ENCODE measurements around the gene KCP. TPM values are rescaled to one million over a fixed set of nuclear protein-coding genes. Genes with fewer than 3 reads are reported as not detected.

The KCP gene
- total and polyA plus RNA-seq, 2 of the 13 experiments (the other 11 are each of a cell fraction or from before 2014, with no cell fraction given) = 0.37 to 1.0 TPM

DNA sequence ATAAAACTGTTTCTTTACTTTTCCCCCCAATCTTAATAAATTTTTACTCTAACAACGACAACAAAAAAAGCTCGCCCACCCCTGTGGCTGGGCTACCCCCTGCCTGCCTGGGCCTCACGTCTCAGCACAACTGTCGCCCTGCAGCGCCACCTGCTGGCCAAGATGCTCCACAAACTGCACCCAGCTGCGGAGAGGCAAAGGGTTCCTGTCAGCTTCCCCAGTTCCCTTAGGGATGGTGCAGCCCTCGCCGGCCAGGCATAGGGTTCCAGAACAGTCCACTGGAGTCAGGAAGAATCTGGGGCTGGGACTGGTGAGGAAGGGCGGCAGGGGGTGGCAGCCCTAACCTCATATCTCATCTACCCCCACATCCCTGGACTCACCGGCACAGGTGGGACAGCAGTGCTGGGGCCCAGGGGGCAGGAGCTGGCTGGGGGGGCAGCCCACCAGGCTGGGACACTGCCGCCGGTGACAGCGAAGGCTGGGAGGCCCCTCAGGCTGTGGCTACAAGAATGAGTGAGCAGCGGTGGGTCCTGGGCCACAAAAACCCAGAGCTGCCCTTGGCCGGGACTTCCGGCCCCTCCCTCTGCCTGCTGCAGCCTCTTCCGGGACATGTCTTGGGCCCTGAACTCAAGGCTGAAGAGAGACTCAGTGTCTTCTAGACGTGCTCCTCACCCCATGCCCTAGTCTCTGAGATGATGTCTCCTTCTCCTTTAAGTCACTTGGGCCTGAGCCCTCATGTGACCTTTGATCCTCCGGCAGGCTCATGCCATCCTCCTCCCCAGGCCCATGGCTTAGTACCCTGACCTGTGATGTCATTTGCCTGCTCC lies 26.7 kb downstream of the KCP start (continued):
- TF ChIP-seq, protein P1, sequence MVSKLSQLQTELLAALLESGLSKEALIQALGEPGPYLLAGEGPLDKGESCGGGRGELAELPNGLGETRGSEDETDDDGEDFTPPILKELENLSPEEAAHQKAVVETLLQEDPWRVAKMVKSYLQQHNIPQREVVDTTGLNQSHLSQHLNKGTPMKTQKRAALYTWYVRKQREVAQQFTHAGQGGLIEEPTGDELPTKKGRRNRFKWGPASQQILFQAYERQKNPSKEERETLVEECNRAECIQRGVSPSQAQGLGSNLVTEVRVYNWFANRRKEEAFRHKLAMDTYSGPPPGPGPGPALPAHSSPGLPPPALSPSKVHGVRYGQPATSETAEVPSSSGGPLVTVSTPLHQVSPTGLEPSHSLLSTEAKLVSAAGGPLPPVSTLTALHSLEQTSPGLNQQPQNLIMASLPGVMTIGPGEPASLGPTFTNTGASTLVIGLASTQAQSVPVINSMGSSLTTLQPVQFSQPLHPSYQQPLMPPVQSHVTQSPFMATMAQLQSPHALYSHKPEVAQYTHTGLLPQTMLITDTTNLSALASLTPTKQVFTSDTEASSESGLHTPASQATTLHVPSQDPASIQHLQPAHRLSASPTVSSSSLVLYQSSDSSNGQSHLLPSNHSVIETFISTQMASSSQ (IDR thresholded peaks at IDR 0.05; ENCODE audit: low read depth) = no peak
- TF ChIP-seq, protein P1 (CRISPR knock-in tag; IDR thresholded peaks at IDR 0.05; ENCODE audit: borderline replicate concordance) = no peak
- TF ChIP-seq ARID2 (CRISPR knock-in tag; IDR thresholded peaks at IDR 0.05; ENCODE audit: borderline replicate concordance) = no peak
- no peak for TF ChIP-seq ARNT (IDR thresholded peaks at IDR 0.05)
- TF ChIP-seq, protein P2, sequence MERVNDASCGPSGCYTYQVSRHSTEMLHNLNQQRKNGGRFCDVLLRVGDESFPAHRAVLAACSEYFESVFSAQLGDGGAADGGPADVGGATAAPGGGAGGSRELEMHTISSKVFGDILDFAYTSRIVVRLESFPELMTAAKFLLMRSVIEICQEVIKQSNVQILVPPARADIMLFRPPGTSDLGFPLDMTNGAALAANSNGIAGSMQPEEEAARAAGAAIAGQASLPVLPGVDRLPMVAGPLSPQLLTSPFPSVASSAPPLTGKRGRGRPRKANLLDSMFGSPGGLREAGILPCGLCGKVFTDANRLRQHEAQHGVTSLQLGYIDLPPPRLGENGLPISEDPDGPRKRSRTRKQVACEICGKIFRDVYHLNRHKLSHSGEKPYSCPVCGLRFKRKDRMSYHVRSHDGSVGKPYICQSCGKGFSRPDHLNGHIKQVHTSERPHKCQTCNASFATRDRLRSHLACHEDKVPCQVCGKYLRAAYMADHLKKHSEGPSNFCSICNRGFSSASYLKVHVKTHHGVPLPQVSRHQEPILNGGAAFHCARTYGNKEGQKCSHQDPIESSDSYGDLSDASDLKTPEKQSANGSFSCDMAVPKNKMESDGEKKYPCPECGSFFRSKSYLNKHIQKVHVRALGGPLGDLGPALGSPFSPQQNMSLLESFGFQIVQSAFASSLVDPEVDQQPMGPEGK (CRISPR knock-in tag; IDR thresholded peaks at IDR 0.05) = peak; percentile 36; the same call in 1 of the 2 replicates
- TF ChIP-seq, protein P3, sequence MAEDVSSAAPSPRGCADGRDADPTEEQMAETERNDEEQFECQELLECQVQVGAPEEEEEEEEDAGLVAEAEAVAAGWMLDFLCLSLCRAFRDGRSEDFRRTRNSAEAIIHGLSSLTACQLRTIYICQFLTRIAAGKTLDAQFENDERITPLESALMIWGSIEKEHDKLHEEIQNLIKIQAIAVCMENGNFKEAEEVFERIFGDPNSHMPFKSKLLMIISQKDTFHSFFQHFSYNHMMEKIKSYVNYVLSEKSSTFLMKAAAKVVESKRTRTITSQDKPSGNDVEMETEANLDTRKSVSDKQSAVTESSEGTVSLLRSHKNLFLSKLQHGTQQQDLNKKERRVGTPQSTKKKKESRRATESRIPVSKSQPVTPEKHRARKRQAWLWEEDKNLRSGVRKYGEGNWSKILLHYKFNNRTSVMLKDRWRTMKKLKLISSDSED (CRISPR knock-in tag; IDR thresholded peaks at IDR 0.05) = no peak
- TF ChIP-seq ZNF816 (CRISPR knock-in tag; IDR thresholded peaks at IDR 0.05; ENCODE audit: borderline replicate concordance) = no peak
- no peak for TF ChIP-seq ZFP41 (CRISPR knock-in tag; IDR thresholded peaks at IDR 0.05; ENCODE audit: borderline replicate concordance)
- no peak for TF ChIP-seq HMG20B (CRISPR knock-in tag; conservative IDR thresholded peaks at IDR 0.05)
- TF ChIP-seq, protein P4, sequence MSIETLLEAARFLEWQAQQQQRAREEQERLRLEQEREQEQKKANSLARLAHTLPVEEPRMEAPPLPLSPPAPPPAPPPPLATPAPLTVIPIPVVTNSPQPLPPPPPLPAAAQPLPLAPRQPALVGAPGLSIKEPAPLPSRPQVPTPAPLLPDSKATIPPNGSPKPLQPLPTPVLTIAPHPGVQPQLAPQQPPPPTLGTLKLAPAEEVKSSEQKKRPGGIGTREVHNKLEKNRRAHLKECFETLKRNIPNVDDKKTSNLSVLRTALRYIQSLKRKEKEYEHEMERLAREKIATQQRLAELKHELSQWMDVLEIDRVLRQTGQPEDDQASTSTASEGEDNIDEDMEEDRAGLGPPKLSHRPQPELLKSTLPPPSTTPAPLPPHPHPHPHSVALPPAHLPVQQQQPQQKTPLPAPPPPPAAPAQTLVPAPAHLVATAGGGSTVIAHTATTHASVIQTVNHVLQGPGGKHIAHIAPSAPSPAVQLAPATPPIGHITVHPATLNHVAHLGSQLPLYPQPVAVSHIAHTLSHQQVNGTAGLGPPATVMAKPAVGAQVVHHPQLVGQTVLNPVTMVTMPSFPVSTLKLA (IDR thresholded peaks at IDR 0.05) = no peak
- TF ChIP-seq ZNF335 (CRISPR knock-in tag; IDR thresholded peaks at IDR 0.05) = no peak
- TF ChIP-seq MAZ (IDR thresholded peaks at IDR 0.05; ENCODE audit: borderline replicate concordance, low read depth, low read length) = no peak
- peak; percentile 80 for TF ChIP-seq MAZ (CRISPR knock-in tag; IDR thresholded peaks at IDR 0.05; ENCODE audit: low read depth)
- TF ChIP-seq ZNF343 (CRISPR knock-in tag; IDR thresholded peaks at IDR 0.05) = no peak
- TF ChIP-seq SMARCE1 (IDR thresholded peaks at IDR 0.05; ENCODE audit: borderline replicate concordance) = no peak
- TF ChIP-seq, protein P5, sequence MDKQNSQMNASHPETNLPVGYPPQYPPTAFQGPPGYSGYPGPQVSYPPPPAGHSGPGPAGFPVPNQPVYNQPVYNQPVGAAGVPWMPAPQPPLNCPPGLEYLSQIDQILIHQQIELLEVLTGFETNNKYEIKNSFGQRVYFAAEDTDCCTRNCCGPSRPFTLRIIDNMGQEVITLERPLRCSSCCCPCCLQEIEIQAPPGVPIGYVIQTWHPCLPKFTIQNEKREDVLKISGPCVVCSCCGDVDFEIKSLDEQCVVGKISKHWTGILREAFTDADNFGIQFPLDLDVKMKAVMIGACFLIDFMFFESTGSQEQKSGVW (CRISPR knock-in tag; IDR thresholded peaks at IDR 0.05; ENCODE audit: borderline replicate concordance) = no peak
- TF ChIP-seq PITX1 (CRISPR knock-in tag; IDR thresholded peaks at IDR 0.05) = 0 out of 2 replicates have a peak, but pooled peaks have one; percentile 26
- TF ChIP-seq ZNF766 (CRISPR knock-in tag; IDR thresholded peaks at IDR 0.05; ENCODE audit: borderline replicate concordance) = peak; percentile 43; the same call in 1 of the 2 replicates
- TF ChIP-seq FIP1L1 (IDR thresholded peaks at IDR 0.05; ENCODE audit: borderline replicate concordance, insufficient read depth, low read depth, low read length) = no peak
